ENCODE measurements around the gene MRO.

GRCh38 chr18:50769463-50769862 is 50.4 kb downstream of the MRO start:
- TF ChIP-seq CTCF (IDR thresholded peaks at IDR 0.05 in 4 of 5, conservative IDR thresholded peaks at IDR 0.05 in 1 of 5) (no peak), POLR2A (IDR thresholded peaks at IDR 0.05) (no peak)
